HCT116 (cell line): Measurements from ENCODE around the gene ASB15. TPM values are rescaled to one million over a fixed set of nuclear protein-coding genes. Genes with fewer than 3 reads are reported as not detected.

ENCODE experiments used
- ATAC-seq: fragments of 200-7000 bp; cut with Tn5 transposase; 2 replicates; pipeline ENCODE4 v1.9.1; 2020; ENCODE audit warnings: mild to moderate bottlenecking, moderate library complexity
- BruUV-seq: library from RNA; stranded (reverse); fragments of 400-500 nt; replicated peaks from 2 replicates; lab custom pipeline; 2021; lab: Mats Ljungman, UMichigan
- CTCF ChIA-PET: fragments of 300-600 bp; sonication (Branson Sonifier 250); formaldehyde crosslinking; loops from one replicate; lab custom pipeline; 2021; ENCODE audit warnings: antibody characterized with exemption; lab: Charles Lee
- POLR2A ChIA-PET: fragments of 300-600, 350-600 bp; sonication (Branson Sonifier 250); formaldehyde crosslinking; loops from one replicate; lab custom pipeline; 2021; ENCODE audit warnings: antibody characterized with exemption; lab: Charles Lee
- RAD21 ChIA-PET, 2 experiments: fragments of 300-600 bp; sonication (Branson Sonifier 250); formaldehyde crosslinking; loops; one replicate each; lab custom pipeline; 2023; ENCODE audit warnings: low total read pairs in 2 of 2; ENCODE audit not compliant: uncharacterized antibody in 2 of 2, unreplicated experiment in 2 of 2, low non-redundant PET in 1 of 2; lab: Charles Lee
- DNase-seq: peaks from one replicate; pipeline ENCODE4 v3.0.0-alpha.2; 2010; ENCODE audit warnings: low read depth, low spot score
- H2AFZ ChIP-seq: fragments of 200-600 bp; shearing (Covaris generic), sonication (generic); 2 replicates; pipeline ENCODE4 v1.6.1; 2017; ENCODE audit warnings: low read depth, mixed run types, mixed read lengths, antibody characterized with exemption, low read length; ENCODE audit not compliant: poor library complexity, severe bottlenecking
- H3K27ac ChIP-seq: 2 replicates; pipeline ENCODE4 v1.5.1; 2012; ENCODE audit warnings: low read depth, low read length
- H3K27me3 ChIP-seq: fragments of 200-600 bp; sonication (generic); 2 replicates; pipeline ENCODE4 v1.6.1; 2016; ENCODE audit warnings: mixed run types, low read length, mixed read lengths; ENCODE audit not compliant: insufficient read depth
- H3K36me3 ChIP-seq, 2 experiments: fragments of 200-500 bp in 1 of 2; fragments of 200-600 bp in 1 of 2; sonication (Bioruptor generic) in 1 of 2; sonication (generic) in 1 of 2; 2 replicates each; pipeline versions ENCODE4 v1.5.1 to v1.6.1; 2014 to 2016; ENCODE audit warnings: low read length in 2 of 2, inconsistent platforms in 1 of 2, mixed read lengths in 1 of 2, mixed run types in 1 of 2; ENCODE audit not compliant: insufficient read depth in 2 of 2, control insufficient read depth in 1 of 2
- H3K4me1 ChIP-seq, 2 experiments: fragments of 200-600 bp in 1 of 2; sonication (generic) in 1 of 2; 2 replicates each; pipeline versions ENCODE4 v1.5.1 to v1.6.1; 2012 to 2017; ENCODE audit warnings: low read length in 2 of 2, inconsistent platforms in 1 of 2, mild to moderate bottlenecking in 1 of 2, mixed read lengths in 1 of 2, mixed run types in 1 of 2, moderate library complexity in 1 of 2; ENCODE audit not compliant: insufficient read depth in 2 of 2, control insufficient read depth in 1 of 2
- H3K4me2 ChIP-seq: fragments of 200-600 bp; sonication (generic); 2 replicates; pipeline ENCODE4 v1.6.1; 2017; ENCODE audit warnings: mixed run types, low read length, mixed read lengths
- H3K4me3 ChIP-seq, 2 experiments: fragments of 200-600 bp in 1 of 2; sonication (generic) in 1 of 2; replicated peaks in 1 of 2; 2 replicates each; pipeline ENCODE4 v1.5.1; 2011 to 2016; ENCODE audit warnings: low read length in 2 of 2, control low read depth in 1 of 2, low read depth in 1 of 2, mild to moderate bottlenecking in 1 of 2, mixed read lengths in 1 of 2, mixed run types in 1 of 2
- H3K79me2 ChIP-seq: fragments of 200-600 bp; sonication (generic); 2 replicates; pipeline ENCODE4 v1.6.1; 2017; ENCODE audit warnings: mild to moderate bottlenecking, mixed run types, low read length, moderate library complexity, mixed read lengths; ENCODE audit not compliant: insufficient read depth
- H3K9ac ChIP-seq: fragments of 200-600 bp; sonication (generic); 2 replicates; pipeline ENCODE4 v1.6.1; 2016; ENCODE audit warnings: low read length, mixed read lengths
- H3K9me2 ChIP-seq: fragments of 200-600 bp; sonication (generic), shearing (Covaris generic); 2 replicates; pipeline ENCODE4 v1.6.1; 2017; ENCODE audit warnings: mixed run types, mild to moderate bottlenecking, moderate library complexity; ENCODE audit not compliant: insufficient read depth
- H3K9me3 ChIP-seq, 2 experiments: fragments of 200-500 bp in 1 of 2; fragments of 200-600 bp in 1 of 2; sonication (Bioruptor generic) in 1 of 2; sonication (generic) in 1 of 2; 2 replicates each; pipeline ENCODE4 v1.6.1; 2014 to 2017; ENCODE audit warnings: low read length in 2 of 2, mixed read lengths in 2 of 2, inconsistent platforms in 1 of 2, low read depth in 1 of 2, mild to moderate bottlenecking in 1 of 2, mixed run types in 1 of 2, moderate library complexity in 1 of 2; ENCODE audit not compliant: control insufficient read depth in 1 of 2, insufficient read depth in 1 of 2
- H4K20me1 ChIP-seq: fragments of 200-600 bp; sonication (generic), shearing (Covaris generic); 2 replicates; pipeline ENCODE4 v1.6.1; 2017; ENCODE audit warnings: mixed run types, mild to moderate bottlenecking, moderate library complexity; ENCODE audit not compliant: insufficient read depth
- ATF3 ChIP-seq: IDR thresholded peaks from 2 replicates; pipeline ENCODE4 v1.6.1; 2012
- CBX3 ChIP-seq: IDR thresholded peaks from 2 replicates; pipeline ENCODE4 v1.6.1; 2012; ENCODE audit warnings: low read depth
- CEBPB ChIP-seq: IDR thresholded peaks from 2 replicates; pipeline ENCODE4 v1.6.1; 2012; ENCODE audit warnings: low read depth
- EGR1 ChIP-seq: IDR thresholded peaks from 2 replicates; pipeline ENCODE4 v1.6.1; 2012; ENCODE audit warnings: low read depth
- EZH2phosphoT487 ChIP-seq: fragments of 200-600 bp; IDR thresholded peaks from 2 replicates; pipeline ENCODE4 v1.6.1; 2018; ENCODE audit warnings: antibody characterized with exemption, borderline replicate concordance
- POLR2AphosphoS5 ChIP-seq: IDR thresholded peaks from 2 replicates; pipeline ENCODE4 v1.6.1; 2011; ENCODE audit warnings: mild to moderate bottlenecking, low read depth, low read length, moderate library complexity
- SIN3A ChIP-seq: IDR thresholded peaks from 2 replicates; pipeline ENCODE4 v1.6.1; 2012; ENCODE audit warnings: low read depth
- SP1 ChIP-seq: IDR thresholded peaks from 2 replicates; pipeline ENCODE4 v1.6.1; 2012; ENCODE audit warnings: low read depth
- YY1 ChIP-seq: IDR thresholded peaks from 2 replicates; pipeline ENCODE4 v1.6.1; 2011; ENCODE audit warnings: low read length, low read depth, moderate library complexity, mild to moderate bottlenecking; ENCODE audit not compliant: insufficient replicate concordance; ENCODE audit errors: extremely low read depth
- ZNF274 ChIP-seq: fragments of 200-500 bp; sonication (Bioruptor generic); IDR thresholded peaks from 2 replicates; pipeline ENCODE4 v1.6.1; 2014; ENCODE audit warnings: mild to moderate bottlenecking, low read depth, low read length, inconsistent platforms
- intact Hi-C: fragments of 100-400 bp; cut with micrococcal nuclease; formaldehyde crosslinking; loops from 2 replicates; pipeline ENCODE4 v1.10.0; 2022
- total RNA-seq: library from RNA; stranded (reverse); gene quantifications from one replicate; pipeline ENCODE4 v1.2.1, GENCODE V29; 2021; ENCODE audit not compliant: unreplicated experiment

ASB15 gene
- total RNA-seq, 1 experiment from 2014 or later: not detected

GRCh38 chr7:123608991-123609882 lies 7.6 kb downstream of the ASB15 start:
- CTCF ChIA-PET: interaction anchor here (1.7 kb wide), 1 partner anchor 15 kb away, joined by 6 read pairs; no protein-coding TSS in a partner anchor
- no TSS peak for BruUV-seq
- RAD21 ChIA-PET: no interaction called here
- Histone ChIP-seq H3K4me2 (no peak overlapping the region), H3K9me2 (no peaks in the 10 kb centered on the region), H3K4me1 (no peaks in the 10 kb centered on the region), H3K9me3 (no peaks in the 10 kb centered on the region), H3K27ac (no peak overlapping the region), H3K27me3 (no peaks in the 10 kb centered on the region), H4K20me1 (no peaks in the 10 kb centered on the region), H3K36me3 (no peaks in the 10 kb centered on the region), H3K79me2 (no peaks in the 10 kb centered on the region), H2AFZ (no peak overlapping the region), H3K9ac (no peak overlapping the region), H3K4me3 (no peak overlapping the region)
- ATAC-seq (no peak), DNase-seq (no peak)
- intact Hi-C loops: no loop called here
- TF ChIP-seq POLR2AphosphoS5 (0 out of 2 replicates have a peak, but pooled peaks have one; percentile 21), EGR1 (no peak), ATF3 (no peak), ZNF274 (no peak), SP1 (no peak), SIN3A (no peak), EZH2phosphoT487 (no peak), CBX3 (0 out of 2 replicates have a peak, but pooled peaks have one; percentile 24), CEBPB (peak; percentile 79), YY1 (no peak)
- POLR2A ChIA-PET: no interaction called here
